Peyer's patch (tissue), 4 donors: ENCODE results near the gene KHDC4. TPM values are rescaled to one million over a fixed set of nuclear protein-coding genes. Genes with fewer than 3 reads are reported as not detected.

Experiments
- DNase-seq, 3 donors: peaks; one replicate each; pipeline ENCODE4 v3.0.0-alpha.2; 2017 to 2019
- H3K27ac ChIP-seq, 4 donors: fragments of 200-600 bp; sonication (generic); one replicate each; pipeline ENCODE4 v1.5.1; 2016 to 2019
- H3K27me3 ChIP-seq, 2 donors: fragments of 200-600 bp; sonication (generic); one replicate each; pipeline ENCODE4 v1.5.1; 2019
- H3K36me3 ChIP-seq, 3 donors: fragments of 200-600 bp; sonication (generic); one replicate each; pipeline ENCODE4 v1.5.1; 2016 to 2019
- H3K4me1 ChIP-seq, 4 donors: fragments of 200-600 bp; sonication (generic); one replicate each; pipeline ENCODE4 v1.5.1; 2016 to 2019
- H3K4me3 ChIP-seq, 4 donors: fragments of 200-600 bp; sonication (generic); 1 replicate in 3 of 4; 2 replicates in 1 of 4; pipeline ENCODE4 v1.5.1; 2016 to 2019; ENCODE audit warnings: mild to moderate bottlenecking in 1 of 4
- H3K9me3 ChIP-seq, 4 donors: fragments of 200-600 bp; sonication (generic); one replicate each; pipeline ENCODE4 v1.5.1; 2016 to 2019; ENCODE audit warnings: mild to moderate bottlenecking in 1 of 4
- CTCF ChIP-seq, 6 experiments: fragments of 450-650 bp in 4 of 6; fragments of 200-600 bp in 2 of 6; sonication (generic) in 1 of 6; IDR thresholded peaks; one replicate each; pipeline ENCODE4 v1.5.1; 2017 to 2019; ENCODE audit warnings: antibody characterized with exemption in 6 of 6, mild to moderate bottlenecking in 3 of 6, moderate library complexity in 1 of 6
- POLR2A ChIP-seq, 2 donors: fragments of 450-650 bp; IDR thresholded peaks; one replicate each; pipeline ENCODE4 v1.5.1; 2017; ENCODE audit warnings: antibody characterized with exemption in 2 of 2, mild to moderate bottlenecking in 2 of 2, moderate library complexity in 2 of 2
- small RNA-seq, 2 donors: library from RNA; depleted of rRNA; stranded (forward); fragments of <200 nt; gene quantifications; one replicate each; pipeline ENCODE3, GENCODE V24; 2016
- total RNA-seq, 4 donors: library from RNA; depleted of rRNA; stranded (reverse); fragments of >200 nt; gene quantifications; one replicate each; pipeline ENCODE4 v1.1.0, GENCODE V29; 2016

KHDC4 gene
- total RNA-seq, 4 donors from 2014 or later = 71.5 to 146 (median 96.4) TPM

GRCh38 chr1:155864393-155864792 lies 69.8 kb downstream of the KHDC4 start:
- no peaks in the 10 kb centered on the region for H3K9me3 ChIP-seq
- no peak for TF ChIP-seq POLR2A (IDR thresholded peaks at IDR 0.05)
- no peak for TF ChIP-seq CTCF (IDR thresholded peaks at IDR 0.05)
- DNase-seq = no peak

More at GRCh38 chr1:155864393-155864792, 69.8 kb downstream of the KHDC4 start:
- H3K27me3 ChIP-seq = no peaks in the 10 kb centered on the region
- H3K4me3 ChIP-seq = no peak overlapping the region
- no peak overlapping the region for H3K27ac ChIP-seq
- H3K4me1 ChIP-seq = peaks cover 0 to 15% (median 1%) of the 10 kb centered on the region in 4 donors
- no peaks in the 10 kb centered on the region for H3K36me3 ChIP-seq

Small RNAs within 50 kb of the gene (small RNA-seq; reads per million reads assigned to genes)
- 0 reads per million in 2 donors for gene MIR6738
- 0 reads per million in 2 donors for gene RF00015
- gene SCARNA4 = 0 reads per million in 2 donors
- gene SNORA80E = 50.8 to 83.9 reads per million in 2 donors

Other genes starting within 250 kb of the KHDC4 start
- gene YY1AP1, start 245.6 kb downstream of the KHDC4 start, total RNA-seq = 100 to 1,000 TPM in 2 of 4 donors, 10 to 100 TPM in 2; 64.5 to 144 (median 84.3) TPM
- 100 to 1,000 TPM in 3 of 4 donors, 10 to 100 TPM in 1; 72.8 to 160 (median 153) TPM for gene DAP3, start 245.3 kb downstream of the KHDC4 start, total RNA-seq
- gene GON4L, start 77.2 kb downstream of the KHDC4 start, total RNA-seq = 100 to 1,000 TPM in 1 of 4 donors, 10 to 100 TPM in 3; 54.1 to 153 (median 71.8) TPM
- gene SYT11, start 74.8 kb downstream of the KHDC4 start, total RNA-seq = 1 to 10 TPM; 2.6 to 9.9 (median 4.7) TPM
- gene RIT1, start 23.1 kb downstream of the KHDC4 start, total RNA-seq = 10 to 100 TPM; 13.6 to 31.1 (median 17.4) TPM
- 1 to 10 TPM in 1 of 4 donors, not detected in 3; 2.3 TPM for gene RXFP4, start 7.2 kb upstream of the KHDC4 start, total RNA-seq
- 100 to 1,000 TPM; 101 to 239 (median 149) TPM for gene ARHGEF2, start 44.1 kb upstream of the KHDC4 start, total RNA-seq
- 100 to 1,000 TPM; 133 to 269 (median 202) TPM for gene SSR2, start 86.5 kb upstream of the KHDC4 start, total RNA-seq
- 10 to 100 TPM; 16.3 to 22.5 (median 21.4) TPM for gene UBQLN4, start 119.4 kb upstream of the KHDC4 start, total RNA-seq
- 10 to 100 TPM; 40.4 to 75.5 (median 54.1) TPM for gene LAMTOR2, start 120.4 kb upstream of the KHDC4 start, total RNA-seq
- 100 to 1,000 TPM in 3 of 4 donors, 10 to 100 TPM in 1; 96.6 to 188 (median 146) TPM for gene RAB25, start 126.7 kb upstream of the KHDC4 start, total RNA-seq
- 1 to 10 TPM in 1 of 4 donors, under 1 TPM in 1, not detected in 2; 0.80 to 2.1 TPM for gene MEX3A, start 148.1 kb upstream of the KHDC4 start, total RNA-seq
- 100 to 1,000 TPM; 201 to 295 (median 211) TPM for gene LMNA, start 180.3 kb upstream of the KHDC4 start, total RNA-seq
- gene SEMA4A, start 219.2 kb upstream of the KHDC4 start, total RNA-seq = 10 to 100 TPM in 1 of 4 donors, 1 to 10 TPM in 3; 1.5 to 19.0 (median 3.2) TPM